Stimulated activated naive CD4-positive, alpha-beta T cell treated with Interleukin-2 at 50 U/mL for 16 hours (primary cell): ENCODE data around the gene NELL2.
"Not testable (repeated sequence)": the region's sequence is repeated elsewhere in the genome, so short reads cannot be mapped to it uniquely, and the experiment has no call there.

Experiments used
- DNase-seq: peaks from one replicate; lab custom pipeline; 2025; lab: John Stamatoyannopoulos, UW

The NELL2 gene

GRCh38 chr12:44875954-44876543 is at the start of gene NELL2:
Gene NELL2, minus strand, starts transcription at chr12:44876315. Its CDS starts 446 bp downstream, at chr12:44875869.
- DNase-seq, result peak; percentile 70

- no peak for DNase-seq
Observed at GRCh38 chr12:44921736-44922135, 45.6 kb upstream of the NELL2 start.

- DNase-seq, result no peak
Observed at GRCh38 chr12:44917141-44917540, 41.0 kb upstream of the NELL2 start.

GRCh38 chr12:44915958-44916357 is 39.8 kb upstream of the NELL2 start:
- DNase-seq, result no peak

- DNase-seq, result no peak
Observed at GRCh38 chr12:44904321-44904720, 28.2 kb upstream of the NELL2 start.

- DNase-seq, result not testable (repeated sequence)
Observed at GRCh38 chr12:44898108-44898507, 22.0 kb upstream of the NELL2 start.

- no peak for DNase-seq
Observed at GRCh38 chr12:44889926-44890325, 13.8 kb upstream of the NELL2 start.

GRCh38 chr12:44889162-44889561 is 13.0 kb upstream of the NELL2 start:
- DNase-seq, result no peak

- DNase-seq, result no peak
Observed at GRCh38 chr12:44885902-44886301, 9.8 kb upstream of the NELL2 start.

GRCh38 chr12:44881197-44881596 is 5.1 kb upstream of the NELL2 start:
- DNase-seq, result no peak

- peak; percentile 41 for DNase-seq
Observed at GRCh38 chr12:44876544-44877410, 662 bp upstream of the NELL2 start.

GRCh38 chr12:44875417-44875953 is 630 bp downstream of the NELL2 start:
- no peak for DNase-seq

- DNase-seq, result peak; percentile 20
Observed at GRCh38 chr12:44874981-44875416, 1.1 kb downstream of the NELL2 start.

- DNase-seq, result no peak
Observed at GRCh38 chr12:44873898-44874297, 2.2 kb downstream of the NELL2 start.

GRCh38 chr12:44869503-44869902 is 6.6 kb downstream of the NELL2 start:
- no peak for DNase-seq

GRCh38 chr12:44863867-44864266 is 12.2 kb downstream of the NELL2 start:
- DNase-seq, result no peak

GRCh38 chr12:44859998-44860689 is 16.0 kb downstream of the NELL2 start:
- DNase-seq, result no peak

GRCh38 chr12:44858226-44858855 is 17.8 kb downstream of the NELL2 start:
- DNase-seq, result no peak

GRCh38 chr12:44852483-44852882 is 23.6 kb downstream of the NELL2 start:
- no peak for DNase-seq

- DNase-seq, result no peak
Observed at GRCh38 chr12:44851586-44851985, 24.5 kb downstream of the NELL2 start.

- DNase-seq, result no peak
Observed at GRCh38 chr12:44848703-44849085, 27.4 kb downstream of the NELL2 start.
